HG02973 (cell line): ENCODE results near the gene ARVCF.

ENCODE experiments used
- ATAC-seq: cut with Tn5 transposase; IDR thresholded peaks from one replicate; pipeline ENCODE4 v1.9.1; 2021; ENCODE audit warnings: moderate library complexity; ENCODE audit not compliant: unreplicated experiment

Gene ARVCF

DNA sequence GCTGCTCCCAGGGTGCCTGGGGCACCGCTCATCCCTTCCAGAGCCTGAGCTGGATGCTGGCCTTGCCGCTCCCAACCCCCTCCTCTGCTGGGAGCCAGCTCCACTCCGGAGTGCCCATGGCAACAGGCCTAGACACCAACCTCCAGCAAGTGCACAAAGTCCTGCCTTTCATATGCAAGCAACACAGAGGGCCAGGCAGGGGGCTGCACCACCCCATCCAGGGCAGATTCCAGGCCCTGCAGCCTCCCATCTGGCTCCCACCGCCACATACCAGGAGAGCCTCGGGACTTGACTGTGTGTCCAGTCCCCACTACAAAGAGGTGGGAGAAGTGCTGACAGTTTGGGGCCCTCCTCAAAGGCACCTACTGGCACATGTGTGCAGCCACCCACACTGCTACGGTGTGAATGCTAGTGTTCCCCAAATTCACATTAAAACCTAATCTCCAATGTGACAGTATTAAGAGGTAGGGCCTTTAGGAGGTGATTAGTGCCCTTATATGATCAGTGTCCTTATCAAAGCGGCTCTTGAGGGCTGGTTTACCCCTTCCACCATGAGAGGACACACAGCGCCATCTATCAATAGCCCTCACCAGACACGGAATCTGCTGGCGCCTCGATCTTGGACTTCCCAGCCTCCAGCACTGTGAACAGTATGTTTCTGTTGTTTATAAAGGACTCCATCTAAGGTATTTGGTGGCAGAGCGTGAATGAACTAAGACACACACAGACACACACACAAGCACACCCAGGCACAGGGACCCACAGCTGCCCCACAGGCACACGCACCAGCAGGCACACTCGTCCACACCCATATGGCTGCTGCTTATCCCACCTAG lies 16.2 kb downstream of the ARVCF start:
- no peak for ATAC-seq

- no peak for ATAC-seq
These were observed 17.4 kb downstream of the ARVCF start for GRCh38 chr22:19998991-19999820.

GRCh38 chr22:19998232-19998951 lies 18.2 kb downstream of the ARVCF start:
- no peak for ATAC-seq

DNA sequence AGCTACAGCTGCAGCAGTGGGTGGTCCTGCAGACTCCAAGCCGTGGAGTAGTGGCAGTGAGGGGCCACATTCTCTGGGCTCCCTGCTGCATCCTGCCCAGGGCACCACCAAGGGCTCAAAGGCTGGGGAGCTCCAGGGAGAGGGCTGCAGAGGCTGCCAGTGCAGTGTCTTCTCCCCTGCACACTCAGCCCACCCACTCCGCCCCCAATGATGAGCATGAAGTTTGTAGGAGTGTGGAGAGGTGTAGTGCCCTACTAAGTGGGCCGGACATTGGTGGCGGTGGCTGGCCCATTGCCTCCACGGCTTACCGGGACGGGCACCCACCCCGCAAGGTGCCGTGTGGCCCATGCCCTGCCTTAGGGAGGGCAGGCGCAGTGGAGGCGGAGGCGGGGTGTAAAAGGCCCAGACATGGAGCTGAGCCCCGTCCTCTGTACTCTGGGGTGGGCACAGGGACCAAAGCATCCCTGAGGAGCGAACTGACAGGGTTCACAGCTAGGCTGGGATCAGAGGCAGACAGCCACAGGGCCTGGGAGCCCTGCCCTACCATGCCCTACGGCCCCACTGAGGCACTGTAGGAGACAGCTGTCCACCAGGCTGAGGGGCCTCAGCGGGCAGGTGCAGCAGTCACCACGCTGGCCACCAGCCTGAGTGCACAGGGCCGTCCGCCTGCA lies 18.9 kb downstream of the ARVCF start:
- ATAC-seq = no peak

- no peak for ATAC-seq
These were observed 19.8 kb downstream of the ARVCF start for GRCh38 chr22:19996694-19997384.

- no peak for ATAC-seq
These were observed 20.8 kb downstream of the ARVCF start for GRCh38 chr22:19995611-19996339.

- ATAC-seq = no peak
These were observed 21.6 kb downstream of the ARVCF start for GRCh38 chr22:19994851-19995610.

DNA sequence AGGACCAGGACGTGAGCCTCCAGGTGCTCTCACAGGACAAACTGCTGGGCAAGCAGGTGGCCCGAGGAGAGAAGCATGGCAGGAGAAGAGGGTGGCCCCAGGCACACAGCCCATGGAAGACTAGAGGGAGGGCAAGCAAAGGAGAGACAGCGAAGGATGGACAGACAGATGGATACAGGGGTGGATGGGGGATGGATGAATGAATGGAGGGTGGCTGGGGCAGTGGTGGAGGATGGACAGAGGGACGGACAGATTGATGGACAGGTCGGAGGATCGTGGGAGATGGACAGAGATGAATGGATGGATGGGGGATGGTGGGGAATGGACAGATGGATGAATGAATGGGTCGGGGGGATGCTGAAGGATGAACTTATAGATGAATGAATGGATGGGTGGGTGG lies 22.7 kb downstream of the ARVCF start:
- ATAC-seq = no peak

- ATAC-seq = no peak
These were observed 23.7 kb downstream of the ARVCF start for GRCh38 chr22:19992921-19993355.

GRCh38 chr22:19992481-19992911 lies 24.1 kb downstream of the ARVCF start:
- no peak for ATAC-seq

DNA sequence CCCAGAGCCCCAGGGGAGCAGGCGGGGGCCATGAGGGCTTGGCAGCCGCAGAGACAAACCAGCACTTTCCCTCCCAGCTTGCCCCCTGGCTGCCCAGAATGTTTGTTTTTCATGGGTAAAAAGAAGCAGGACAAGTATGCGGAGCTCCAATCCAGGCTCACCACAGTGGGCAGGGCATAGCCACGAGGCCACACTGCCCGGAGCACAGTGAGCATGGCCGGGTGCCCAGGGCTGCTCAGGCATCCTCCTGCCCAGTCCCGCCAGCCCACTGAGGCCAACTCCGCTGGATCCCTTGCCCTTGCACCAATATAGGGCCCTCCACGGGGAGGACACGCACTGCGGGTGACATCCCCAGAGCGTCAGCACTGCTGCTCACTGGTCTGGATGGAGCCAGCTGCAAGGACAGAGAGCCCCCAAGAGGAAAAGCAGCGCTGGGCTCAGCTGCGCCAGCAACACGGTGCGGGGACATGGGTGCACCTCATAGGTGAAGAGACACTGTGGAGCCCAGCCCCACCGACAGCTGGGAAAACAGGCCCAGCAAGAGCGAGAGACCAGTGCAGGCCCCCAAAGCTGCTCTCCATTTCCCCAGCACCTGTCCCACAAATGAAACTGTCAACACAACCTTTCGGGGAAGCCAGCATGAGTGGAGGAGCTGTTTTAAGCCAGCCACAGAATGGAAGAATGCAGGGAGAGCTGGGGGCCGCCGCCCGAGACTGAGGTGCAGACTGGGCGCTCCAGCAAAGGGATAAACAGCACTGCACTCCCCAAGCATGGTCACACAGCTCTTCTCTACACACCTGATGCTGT lies 24.8 kb downstream of the ARVCF start:
- ATAC-seq = no peak

- no peak for ATAC-seq
These were observed 25.3 kb downstream of the ARVCF start for GRCh38 chr22:19991395-19991644.

DNA sequence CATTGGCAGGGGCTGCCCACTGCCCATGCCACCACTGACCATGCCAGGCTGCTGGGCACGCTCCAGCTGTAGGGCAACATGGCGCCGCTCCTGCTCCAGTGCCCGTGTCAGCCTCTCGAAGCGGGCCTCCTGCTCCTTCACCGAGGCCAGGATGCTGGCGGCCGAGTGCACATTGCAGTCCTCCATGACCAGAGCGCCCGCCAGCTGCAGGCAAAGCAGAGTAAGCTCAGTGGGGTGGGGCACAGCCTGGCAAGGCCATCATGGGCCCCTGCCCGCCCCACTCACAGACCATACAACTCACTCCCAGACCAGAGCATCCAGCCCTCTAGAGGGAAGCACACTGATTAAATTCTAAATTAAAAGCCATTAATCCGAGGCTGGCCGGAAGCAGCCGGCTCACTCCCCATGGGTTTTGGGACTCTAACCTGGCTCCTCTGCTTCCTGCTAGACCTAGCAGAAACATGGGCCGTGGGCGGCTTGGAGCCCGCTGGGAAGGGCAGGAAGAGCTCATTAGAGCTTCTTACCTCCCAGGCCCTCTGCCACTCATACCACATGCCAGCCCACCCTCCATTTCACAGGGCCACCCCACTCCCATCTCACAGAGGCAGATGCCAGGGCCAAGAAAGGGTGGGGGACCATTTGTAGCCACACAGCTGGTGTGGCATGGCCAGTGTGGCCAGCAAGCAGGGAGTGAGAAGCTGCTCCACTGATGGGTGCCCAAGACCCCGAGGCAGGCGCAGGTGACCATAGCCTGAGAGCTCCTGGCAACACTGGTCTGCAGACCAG lies 25.8 kb downstream of the ARVCF start:
- no peak for ATAC-seq

- no peak for ATAC-seq
These were observed 26.4 kb downstream of the ARVCF start for GRCh38 chr22:19990188-19990587.

GRCh38 chr22:19989725-19990067 lies 26.9 kb downstream of the ARVCF start:
- no peak for ATAC-seq

DNA sequence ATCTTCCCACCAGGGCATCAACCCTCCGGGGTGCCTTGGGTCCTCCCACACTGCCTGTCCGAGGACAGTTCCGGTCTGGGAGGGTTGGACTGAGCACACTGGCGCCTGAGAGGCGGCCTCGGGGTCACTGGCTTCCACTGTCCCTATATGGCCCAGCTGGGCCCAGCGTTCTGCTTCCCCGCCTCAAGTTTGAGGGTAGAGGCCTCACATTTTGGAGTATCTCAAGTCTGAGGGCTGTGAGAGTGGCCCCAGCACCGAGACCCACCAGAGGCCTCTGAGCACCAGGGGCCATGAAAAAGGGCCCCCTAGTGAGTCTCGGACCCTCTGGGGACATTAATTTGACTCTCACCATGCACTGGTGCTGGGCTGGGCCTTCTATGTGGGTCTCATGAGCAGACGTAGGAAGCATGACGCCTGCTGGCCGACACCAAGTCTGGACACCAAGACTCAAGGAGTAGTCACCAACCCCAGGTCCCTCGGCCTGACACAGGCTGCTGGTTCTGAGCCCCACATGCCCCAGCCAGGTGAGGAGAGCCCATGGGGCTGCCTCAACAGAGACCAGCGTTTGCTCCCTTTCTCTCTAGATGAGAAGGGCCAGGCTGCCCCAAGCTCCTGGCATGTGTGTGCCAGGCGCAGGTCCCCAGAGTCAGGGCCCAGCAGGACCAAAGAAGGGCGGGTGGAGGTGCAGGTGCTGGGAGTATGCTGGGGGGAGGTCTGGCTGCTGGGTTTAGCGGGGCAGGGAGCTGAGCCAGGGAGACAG lies 27.5 kb downstream of the ARVCF start:
- no peak for ATAC-seq

DNA sequence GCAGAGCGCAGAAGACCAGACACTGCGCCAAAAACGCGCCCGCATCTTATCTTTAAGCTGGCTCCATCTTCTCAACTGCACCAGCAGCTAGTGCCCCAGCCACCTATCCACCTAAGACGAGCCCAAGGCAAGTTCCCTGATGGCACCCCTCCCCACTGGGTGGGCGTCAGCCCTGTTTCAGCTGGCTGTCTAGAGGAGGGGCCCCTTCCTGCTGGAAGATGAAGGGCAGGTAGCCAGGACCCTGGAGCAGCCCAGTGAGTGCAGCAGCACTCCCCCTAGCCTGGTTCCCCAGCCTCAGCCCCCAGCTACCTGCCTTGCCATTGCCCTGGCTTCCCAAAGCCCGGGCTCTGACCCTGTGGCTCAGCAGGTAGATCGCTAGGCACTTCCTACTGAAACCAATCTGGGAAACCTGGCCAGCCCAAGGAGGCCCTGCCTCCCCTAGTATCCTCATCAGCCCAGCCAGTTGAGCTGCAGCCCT lies 28.3 kb downstream of the ARVCF start:
- no peak for ATAC-seq
